SU-DHL-6 (cell line): Measurements from ENCODE around the gene HMG20A.

Source experiments
- H2AFZ ChIP-seq: fragments of 200-600 bp; sonication (generic); 2 replicates; pipeline ENCODE4 v1.6.1; 2014; ENCODE audit warnings: low read depth, mild to moderate bottlenecking, moderate library complexity, mixed read lengths, antibody characterized with exemption, low read length; ENCODE audit not compliant: severe bottlenecking
- H3F3A ChIP-seq: fragments of 200-600 bp; shearing (Covaris generic); 2 replicates; pipeline ENCODE4 v1.6.0; 2016; ENCODE audit warnings: antibody characterized with exemption, mild to moderate bottlenecking; ENCODE audit not compliant: insufficient read depth
- H3K27ac ChIP-seq: fragments of 200-600 bp; sonication (generic); 2 replicates; pipeline ENCODE4 v1.5.1; 2016; ENCODE audit warnings: low read depth, mild to moderate bottlenecking, low read length, moderate library complexity, mixed read lengths
- H3K27me3 ChIP-seq: fragments of 200-600 bp; sonication (generic), shearing (Covaris generic); 2 replicates; pipeline ENCODE4 v1.6.0; 2014; ENCODE audit warnings: mild to moderate bottlenecking, low read length
- H3K36me3 ChIP-seq: fragments of 200-600 bp; sonication (generic); 2 replicates; pipeline ENCODE4 v1.6.1; 2014; ENCODE audit warnings: mild to moderate bottlenecking, low read length, mixed read lengths
- H3K4me2 ChIP-seq: fragments of 300-600, 200-600 bp; shearing (Covaris generic), sonication (generic); 2 replicates; pipeline ENCODE4 v1.6.0; 2014; ENCODE audit warnings: low read length, low read depth, mild to moderate bottlenecking; ENCODE audit not compliant: poor library complexity, severe bottlenecking
- H3K4me3 ChIP-seq: fragments of 200-600 bp; sonication (generic); 2 replicates; pipeline ENCODE4 v1.5.1; 2014; ENCODE audit warnings: antibody characterized with exemption, low read length, mild to moderate bottlenecking, mixed read lengths; ENCODE audit not compliant: insufficient read depth, poor library complexity, severe bottlenecking
- H3K79me2 ChIP-seq: fragments of 200-600 bp; sonication (generic); 2 replicates; pipeline ENCODE4 v1.6.1; 2014; ENCODE audit warnings: mild to moderate bottlenecking, low read length, moderate library complexity; ENCODE audit not compliant: insufficient read depth
- H3K9ac ChIP-seq: fragments of 200-600 bp; sonication (generic); 2 replicates; pipeline ENCODE4 v1.7.0; 2014; ENCODE audit warnings: mild to moderate bottlenecking, low read length
- H3K9me2 ChIP-seq: fragments of 200-600 bp; sonication (generic); replicated peaks from 2 replicates; pipeline ENCODE4 v1.6.1; 2014; ENCODE audit warnings: low read length; ENCODE audit not compliant: insufficient read depth
- H3K9me3 ChIP-seq: fragments of 200-600 bp; sonication (generic); 2 replicates; pipeline ENCODE4 v1.6.1; 2014; ENCODE audit warnings: low read length, mixed read lengths; ENCODE audit not compliant: insufficient read depth
- H4K20me1 ChIP-seq: fragments of 200-600 bp; sonication (generic); 2 replicates; pipeline ENCODE4 v1.6.1; 2014; ENCODE audit warnings: low read depth, mild to moderate bottlenecking, antibody characterized with exemption, low read length, moderate library complexity, mixed read lengths
- EZH2phosphoT487 ChIP-seq: fragments of 200-600 bp; sonication (generic), shearing (Covaris generic); conservative IDR thresholded peaks from 2 replicates; pipeline ENCODE4 v1.6.1; 2018; ENCODE audit warnings: mild to moderate bottlenecking, antibody characterized with exemption, low read length, moderate library complexity, mixed read lengths
- TF ChIP-seq, protein P1 (sequence below): fragments of 200-600 bp; sonication (generic); IDR thresholded peaks from one replicate; pipeline ENCODE4 v1.5.1; 2017; ENCODE audit warnings: antibody characterized with exemption, mild to moderate bottlenecking, low read length, moderate library complexity; ENCODE audit not compliant: insufficient read depth, poor library complexity, severe bottlenecking

The HMG20A gene

DNA sequence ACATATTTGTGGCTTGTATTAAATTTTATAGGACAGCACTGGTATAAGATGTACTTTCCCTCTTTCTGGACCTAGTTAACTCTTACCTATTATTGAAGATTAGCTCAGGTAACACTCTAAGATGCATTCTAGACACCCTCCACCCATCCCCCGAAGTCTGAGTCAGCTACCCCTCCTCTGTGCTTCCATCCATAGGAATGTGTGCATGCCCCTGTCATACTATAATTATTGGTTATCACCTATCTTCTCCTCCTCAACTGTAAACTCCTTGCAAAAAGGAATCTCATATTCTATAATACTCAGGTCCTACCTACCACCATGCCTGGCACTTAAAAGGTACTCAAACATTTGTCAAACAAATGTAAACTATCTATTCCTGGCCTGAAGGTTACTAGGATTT lies 3.7 kb upstream of the HMG20A start:
- H3K4me3 ChIP-seq: no peak overlapping the region
- no peak overlapping the region for H3K9ac ChIP-seq
- H3K27me3 ChIP-seq: no peaks in the 10 kb centered on the region
- H3K4me2 ChIP-seq: no peak overlapping the region
- H3K27ac ChIP-seq: no peak overlapping the region
- H3K36me3 ChIP-seq: no peaks in the 10 kb centered on the region
- no peaks in the 10 kb centered on the region for H3K9me3 ChIP-seq
- H3K79me2 ChIP-seq: peaks cover 17% of the 10 kb centered on the region
- TF ChIP-seq EZH2phosphoT487: no peak
- TF ChIP-seq, protein P1, sequence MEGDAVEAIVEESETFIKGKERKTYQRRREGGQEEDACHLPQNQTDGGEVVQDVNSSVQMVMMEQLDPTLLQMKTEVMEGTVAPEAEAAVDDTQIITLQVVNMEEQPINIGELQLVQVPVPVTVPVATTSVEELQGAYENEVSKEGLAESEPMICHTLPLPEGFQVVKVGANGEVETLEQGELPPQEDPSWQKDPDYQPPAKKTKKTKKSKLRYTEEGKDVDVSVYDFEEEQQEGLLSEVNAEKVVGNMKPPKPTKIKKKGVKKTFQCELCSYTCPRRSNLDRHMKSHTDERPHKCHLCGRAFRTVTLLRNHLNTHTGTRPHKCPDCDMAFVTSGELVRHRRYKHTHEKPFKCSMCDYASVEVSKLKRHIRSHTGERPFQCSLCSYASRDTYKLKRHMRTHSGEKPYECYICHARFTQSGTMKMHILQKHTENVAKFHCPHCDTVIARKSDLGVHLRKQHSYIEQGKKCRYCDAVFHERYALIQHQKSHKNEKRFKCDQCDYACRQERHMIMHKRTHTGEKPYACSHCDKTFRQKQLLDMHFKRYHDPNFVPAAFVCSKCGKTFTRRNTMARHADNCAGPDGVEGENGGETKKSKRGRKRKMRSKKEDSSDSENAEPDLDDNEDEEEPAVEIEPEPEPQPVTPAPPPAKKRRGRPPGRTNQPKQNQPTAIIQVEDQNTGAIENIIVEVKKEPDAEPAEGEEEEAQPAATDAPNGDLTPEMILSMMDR: no peak
- H4K20me1 ChIP-seq: peaks cover 8% of the 10 kb centered on the region; the same call in 1 of the 2 replicates
- no peaks in the 10 kb centered on the region for H3K9me2 ChIP-seq
- H2AFZ ChIP-seq: no peak overlapping the region
- H3F3A ChIP-seq: peaks cover 14% of the 10 kb centered on the region

DNA sequence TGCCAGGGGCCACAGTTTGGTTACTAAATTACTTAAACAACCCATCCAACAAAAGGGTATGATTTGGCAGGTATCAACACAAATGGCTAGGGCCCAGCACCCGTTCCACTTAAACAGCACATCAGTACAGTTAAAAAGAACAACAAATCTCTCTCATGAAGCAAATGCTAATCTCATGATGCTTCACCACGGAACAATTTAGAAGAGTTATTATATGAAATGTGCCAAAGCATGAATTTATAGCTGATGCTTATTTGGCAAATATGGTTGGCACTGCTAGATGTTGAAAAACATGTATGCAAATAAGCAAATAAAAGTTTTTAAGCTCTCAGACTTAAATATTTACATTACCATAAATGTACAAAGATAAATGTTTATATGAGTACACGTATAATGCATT lies 3.1 kb upstream of the HMG20A start:
- peaks cover 24% of the 10 kb centered on the region for H3K79me2 ChIP-seq
- peaks cover 7% of the 10 kb centered on the region; the same call in 1 of the 2 replicates for H4K20me1 ChIP-seq
- H3K4me2 ChIP-seq: no peak overlapping the region

DNA sequence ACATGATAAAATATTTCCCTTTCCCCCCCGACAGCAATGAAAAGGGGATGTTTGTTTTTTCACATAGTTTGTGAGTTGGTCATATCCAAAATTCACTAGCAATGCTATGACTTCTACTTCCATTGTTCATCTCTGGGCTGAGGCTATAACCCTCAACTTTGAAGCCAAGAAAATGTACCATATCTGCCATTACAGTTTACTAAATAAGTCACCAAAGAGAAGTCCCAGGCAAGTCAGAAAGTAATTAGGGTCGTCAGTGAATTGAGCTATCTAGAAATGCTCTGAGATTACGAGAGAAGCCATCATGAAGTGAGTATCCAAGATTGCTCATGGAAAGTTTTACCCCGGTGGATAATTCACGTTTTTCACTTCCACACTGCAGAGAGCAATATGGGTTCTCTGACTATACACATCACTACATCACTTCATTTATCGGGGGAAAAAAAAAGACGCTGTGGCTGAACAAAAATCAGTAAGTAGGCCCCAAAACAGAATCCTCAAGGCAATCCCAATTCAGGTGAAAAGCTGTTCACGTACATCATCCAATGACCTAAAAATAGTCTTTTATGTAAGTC lies 2.2 kb upstream of the HMG20A start:
- H3K9ac ChIP-seq: no peak overlapping the region; the same call in 1 of the 2 replicates
- no peaks in the 10 kb centered on the region for H3K27me3 ChIP-seq
- H3F3A ChIP-seq: peaks cover 14% of the 10 kb centered on the region
- peaks cover 4% of the 10 kb centered on the region; the same call in 1 of the 2 replicates for H4K20me1 ChIP-seq
- H3K9me2 ChIP-seq: no peaks in the 10 kb centered on the region
- H3K27ac ChIP-seq: no peak overlapping the region
- H3K4me3 ChIP-seq: no peak overlapping the region
- H2AFZ ChIP-seq: no peak overlapping the region
- TF ChIP-seq, protein P1: no peak
- no peak for TF ChIP-seq EZH2phosphoT487
- peaks cover 32% of the 10 kb centered on the region for H3K79me2 ChIP-seq
- H3K4me2 ChIP-seq: peak overlapping the region; percentile 87
- no peaks in the 10 kb centered on the region for H3K9me3 ChIP-seq
- no peaks in the 10 kb centered on the region; the same call in 1 of the 2 replicates for H3K36me3 ChIP-seq

More for the DNA sequence above, 3.1 kb upstream of the HMG20A start:
- H3K27ac ChIP-seq: no peak overlapping the region
- no peak overlapping the region for H3K4me3 ChIP-seq
- H3K9me3 ChIP-seq: no peaks in the 10 kb centered on the region
- H3K9ac ChIP-seq: no peak overlapping the region
- no peaks in the 10 kb centered on the region for H3K9me2 ChIP-seq
- H2AFZ ChIP-seq: no peak overlapping the region
- TF ChIP-seq EZH2phosphoT487: no peak
- TF ChIP-seq, protein P1: no peak
- peaks cover 14% of the 10 kb centered on the region for H3F3A ChIP-seq
- H3K27me3 ChIP-seq: no peaks in the 10 kb centered on the region
- no peaks in the 10 kb centered on the region; the same call in 1 of the 2 replicates for H3K36me3 ChIP-seq
